AG10803 (cell line): ENCODE results near the gene VSTM1.

Experiments used
- DNase-seq: peaks from one replicate; pipeline ENCODE4 v3.0.0; 2010; ENCODE audit warnings: low read depth
- H3K4me3 ChIP-seq: 2 replicates; pipeline ENCODE4 v1.5.1; 2011; ENCODE audit warnings: mild to moderate bottlenecking, low read length, control low read depth
- TF ChIP-seq, protein P1 (sequence below): conservative IDR thresholded peaks from 2 replicates; pipeline ENCODE4 v1.5.1; 2011; ENCODE audit warnings: mild to moderate bottlenecking, low read length, control low read depth, inconsistent platforms

The VSTM1 gene

DNA sequence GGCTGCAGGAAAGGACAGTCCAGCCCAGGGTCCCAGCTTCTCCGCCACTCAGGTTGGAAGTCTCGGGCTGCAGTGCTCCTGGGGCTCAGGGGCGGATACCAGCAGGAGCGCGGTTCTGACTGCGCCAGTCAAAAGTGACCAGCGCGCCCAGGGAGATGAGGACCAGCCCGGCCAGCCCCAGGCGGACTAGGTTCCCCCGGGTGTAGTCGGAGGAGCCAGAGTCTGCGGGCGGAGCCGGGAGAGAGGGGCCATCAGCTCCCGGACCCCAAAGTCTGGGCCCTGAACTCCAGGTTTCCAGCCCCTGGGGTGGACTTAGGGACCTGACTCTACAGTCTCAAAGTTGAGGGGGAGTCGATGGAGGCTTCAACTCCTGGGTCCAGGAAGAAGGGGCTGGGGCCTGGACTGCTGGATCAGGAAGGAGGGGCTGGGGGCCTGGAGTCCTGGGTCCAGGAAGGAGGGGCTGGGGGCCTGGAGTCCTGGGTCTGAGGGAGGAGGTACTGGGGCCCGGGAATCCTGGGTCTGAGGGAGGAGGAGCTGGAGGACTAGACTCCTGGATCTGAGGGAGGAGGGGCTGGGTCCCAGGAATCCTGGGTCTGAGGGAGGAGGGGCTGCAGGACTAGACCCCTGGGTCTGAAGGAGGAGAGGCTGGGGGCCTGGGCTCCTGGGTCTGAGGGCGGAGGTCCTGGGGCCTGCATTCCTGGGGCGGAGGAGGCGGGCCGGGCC, 31.6 kb upstream of the VSTM1 start:
- no peak for DNase-seq
- peak overlapping the region; percentile 49 for H3K4me3 ChIP-seq

DNA sequence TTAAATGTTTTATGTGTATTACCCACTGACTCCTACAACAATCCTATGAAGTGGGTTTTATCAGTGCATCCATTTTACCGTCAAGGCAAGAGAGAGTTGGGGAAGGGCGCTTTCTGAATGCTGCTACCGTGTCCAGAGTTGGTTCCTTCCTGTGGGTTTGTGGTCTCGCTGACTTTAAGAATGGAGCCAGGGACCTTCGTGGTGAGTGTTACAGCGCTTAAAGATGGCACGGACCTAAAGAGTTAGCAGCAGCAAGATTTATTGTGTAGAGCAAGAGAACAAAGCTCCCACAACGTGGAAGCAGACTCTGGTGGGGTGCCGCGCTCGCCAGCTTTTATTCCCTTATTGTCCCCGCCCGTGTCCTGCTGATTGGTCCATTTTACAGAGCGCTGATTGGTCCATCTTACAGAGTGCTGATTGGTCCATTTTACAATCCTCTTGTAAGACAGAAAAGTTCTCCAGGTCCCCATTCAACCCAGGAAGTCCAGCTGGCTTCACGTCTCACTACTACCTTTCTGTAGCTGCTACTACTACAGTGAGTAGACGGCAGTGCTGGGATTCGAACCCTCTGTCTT, 30.8 kb upstream of the VSTM1 start:
- no peak for DNase-seq
- TF ChIP-seq, protein P1, sequence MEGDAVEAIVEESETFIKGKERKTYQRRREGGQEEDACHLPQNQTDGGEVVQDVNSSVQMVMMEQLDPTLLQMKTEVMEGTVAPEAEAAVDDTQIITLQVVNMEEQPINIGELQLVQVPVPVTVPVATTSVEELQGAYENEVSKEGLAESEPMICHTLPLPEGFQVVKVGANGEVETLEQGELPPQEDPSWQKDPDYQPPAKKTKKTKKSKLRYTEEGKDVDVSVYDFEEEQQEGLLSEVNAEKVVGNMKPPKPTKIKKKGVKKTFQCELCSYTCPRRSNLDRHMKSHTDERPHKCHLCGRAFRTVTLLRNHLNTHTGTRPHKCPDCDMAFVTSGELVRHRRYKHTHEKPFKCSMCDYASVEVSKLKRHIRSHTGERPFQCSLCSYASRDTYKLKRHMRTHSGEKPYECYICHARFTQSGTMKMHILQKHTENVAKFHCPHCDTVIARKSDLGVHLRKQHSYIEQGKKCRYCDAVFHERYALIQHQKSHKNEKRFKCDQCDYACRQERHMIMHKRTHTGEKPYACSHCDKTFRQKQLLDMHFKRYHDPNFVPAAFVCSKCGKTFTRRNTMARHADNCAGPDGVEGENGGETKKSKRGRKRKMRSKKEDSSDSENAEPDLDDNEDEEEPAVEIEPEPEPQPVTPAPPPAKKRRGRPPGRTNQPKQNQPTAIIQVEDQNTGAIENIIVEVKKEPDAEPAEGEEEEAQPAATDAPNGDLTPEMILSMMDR = no peak
- H3K4me3 ChIP-seq = no peak overlapping the region

More for the DNA sequence above, 31.6 kb upstream of the VSTM1 start:
- TF ChIP-seq, protein P1 = no peak

DNA sequence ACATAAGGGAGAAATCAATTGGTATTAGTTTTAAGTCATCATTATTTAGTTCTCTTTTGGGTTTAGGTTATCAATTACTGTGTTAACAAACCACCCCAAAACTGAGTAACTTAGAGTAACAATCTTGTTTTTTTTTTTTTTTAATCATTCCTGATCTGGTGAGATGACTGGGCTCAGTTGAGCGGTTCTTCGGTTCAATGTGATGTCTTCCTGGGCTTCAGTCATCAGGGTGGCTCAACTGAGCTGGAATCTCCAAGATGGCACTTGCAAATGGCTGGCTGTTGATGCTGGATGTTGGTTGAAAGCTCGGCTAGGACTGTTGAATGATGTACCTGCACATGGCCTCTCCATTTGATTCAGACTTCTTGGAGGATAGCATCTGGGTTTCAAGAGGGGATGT, 20.7 kb upstream of the VSTM1 start:
- no peak for DNase-seq
- TF ChIP-seq, protein P1 = no peak
- no peak overlapping the region for H3K4me3 ChIP-seq

DNA sequence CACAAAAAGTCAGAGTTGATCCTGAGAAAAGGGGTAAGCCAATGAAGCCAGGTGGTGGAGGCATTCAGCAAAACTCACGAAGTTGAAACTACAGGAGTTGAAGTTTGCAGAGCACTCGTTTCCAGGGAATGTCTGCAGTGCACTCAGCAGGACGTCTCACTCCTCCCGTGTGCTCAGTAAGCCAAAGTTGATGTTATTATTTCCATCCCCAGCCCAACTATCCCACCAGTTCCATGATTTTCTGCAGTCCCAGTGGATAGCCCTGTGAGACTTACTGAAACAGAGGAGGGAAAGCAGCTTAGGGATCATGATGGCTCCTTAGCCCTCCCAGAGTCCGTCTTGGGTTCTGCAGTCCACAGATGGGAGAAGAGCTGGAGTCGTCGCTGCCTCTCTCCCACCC, 17.3 kb upstream of the VSTM1 start, which contains the start of gene TARM1:
TSS of gene TARM1 (minus strand) at position 334 of the 400 bp plus-strand sequence. CDS start at position 309, 25 bp downstream.
- H3K4me3 ChIP-seq = no peak within 1 kb of the TSS
- DNase-seq = no peak
- TF ChIP-seq, protein P1 = no peak

DNA sequence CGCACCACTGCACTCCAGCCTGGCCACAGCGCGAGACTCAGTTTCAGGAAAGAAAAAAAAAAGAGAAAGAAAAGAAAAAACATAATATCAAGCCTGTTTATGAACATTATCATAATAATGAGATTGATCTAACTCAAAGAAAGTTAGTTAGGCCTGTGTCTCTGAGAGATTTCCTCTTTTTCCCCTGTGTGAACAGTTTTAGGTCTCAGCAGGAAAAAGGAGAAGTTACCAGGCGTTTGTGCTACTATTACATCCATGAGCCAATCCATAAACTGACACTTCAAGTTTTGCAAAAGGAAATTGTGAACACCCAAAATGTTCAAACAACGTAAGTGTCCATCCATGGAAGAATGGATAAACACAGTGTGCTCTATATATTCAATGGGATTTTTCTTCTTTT, 13.6 kb upstream of the VSTM1 start:
- no peak for DNase-seq
- H3K4me3 ChIP-seq = no peak overlapping the region
- TF ChIP-seq, protein P1 = no peak

DNA sequence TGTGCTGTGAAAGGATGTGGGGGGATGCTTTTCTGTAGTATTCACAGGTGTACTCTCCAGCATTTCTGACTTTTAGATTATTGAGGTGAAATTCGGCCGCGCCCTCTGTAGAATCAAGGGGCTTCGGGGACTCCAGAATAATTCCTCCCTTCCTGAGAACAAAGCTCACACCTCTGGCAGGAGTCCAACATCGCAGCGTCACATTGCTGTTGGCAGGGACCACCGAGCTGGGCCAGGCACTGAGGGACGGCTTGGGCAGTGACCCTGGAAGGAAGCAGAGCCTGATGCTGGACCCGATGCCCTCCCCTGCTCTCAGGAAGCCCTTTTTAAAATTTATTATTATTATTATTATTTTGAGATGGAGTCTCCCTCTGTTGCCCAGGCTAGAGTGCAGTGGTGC, 11.2 kb upstream of the VSTM1 start:
- no peak for DNase-seq
- H3K4me3 ChIP-seq = no peak overlapping the region
- TF ChIP-seq, protein P1 = no peak

DNA sequence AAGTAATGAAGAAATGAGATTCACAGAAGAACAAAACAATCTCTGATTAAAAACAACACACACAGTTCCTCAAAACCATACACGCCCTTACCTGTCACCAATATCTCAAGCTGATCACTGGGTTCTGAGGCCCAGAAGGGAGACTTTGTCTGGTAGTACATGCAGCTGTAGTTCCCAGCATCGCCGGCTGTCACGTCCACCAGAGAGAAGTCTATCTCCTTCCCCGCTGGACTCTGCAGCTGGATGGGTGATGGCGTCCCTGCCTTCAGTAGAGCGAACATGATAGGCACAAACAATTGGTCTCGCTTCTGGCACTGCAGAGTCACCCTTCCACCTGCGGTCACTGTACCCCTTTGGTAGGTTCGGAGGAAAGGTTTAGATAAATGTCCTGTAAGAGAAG, 10.1 kb upstream of the VSTM1 start:
- H3K4me3 ChIP-seq = no peak overlapping the region
- no peak for DNase-seq
- TF ChIP-seq, protein P1 = no peak
